GDM1 (cell line): Measurements from ENCODE around the gene ULK4.
"Not testable (repeated sequence)": the region's sequence is repeated elsewhere in the genome, so short reads cannot be mapped to it uniquely, and the experiment has no call there.

Experiments used
- DNase-seq: peaks from one replicate; lab custom pipeline; 2025; lab: John Stamatoyannopoulos, UW

The ULK4 gene

DNA sequence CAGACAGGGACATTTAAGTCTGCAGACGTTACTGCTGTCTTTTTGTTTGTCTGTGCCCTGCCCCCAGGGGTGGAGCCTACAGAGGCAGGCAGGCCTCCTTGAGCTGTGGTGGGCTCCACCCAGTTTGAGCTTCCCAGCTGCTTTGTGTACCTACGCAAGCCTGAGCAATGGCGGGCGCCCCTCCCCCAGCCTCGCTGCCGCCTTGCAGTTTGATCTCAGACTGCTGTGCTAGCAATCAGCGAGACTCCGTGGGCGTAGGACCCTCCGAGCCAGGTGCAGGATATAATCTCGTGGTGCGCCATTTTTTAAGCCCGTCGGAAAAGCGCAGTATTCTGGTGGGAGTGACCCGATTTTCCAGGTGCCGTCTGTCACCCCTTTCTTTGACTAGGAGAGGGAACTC, 314.2 kb downstream of the ULK4 start:
- not testable (repeated sequence) for DNase-seq

DNA sequence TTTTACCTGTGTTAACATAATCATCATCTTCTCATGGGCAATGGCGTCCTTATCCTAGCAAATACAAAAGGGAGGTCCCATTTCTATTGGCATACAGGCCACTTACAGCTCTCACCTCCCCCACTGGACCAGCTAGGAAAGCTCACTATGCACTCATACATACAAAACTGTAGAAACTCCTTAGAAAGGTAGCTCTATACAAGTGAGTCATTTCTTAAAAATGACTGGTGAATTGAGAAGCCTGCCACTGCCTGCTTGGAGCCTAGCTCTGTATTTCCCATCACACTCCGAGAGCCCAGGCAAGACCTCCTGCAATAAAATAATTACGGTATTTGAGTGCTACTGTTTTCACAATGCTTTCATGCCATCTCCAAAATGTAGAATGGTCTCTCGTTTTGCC, 321.8 kb downstream of the ULK4 start:
- no peak for DNase-seq

GRCh38 chr3:41638381-41638780, 323.5 kb downstream of the ULK4 start:
- no peak for DNase-seq

- no peak for DNase-seq
Observed at GRCh38 chr3:41632700-41633099, 329.2 kb downstream of the ULK4 start.

- no peak for DNase-seq
Observed at GRCh38 chr3:41630708-41631107, 331.2 kb downstream of the ULK4 start.

GRCh38 chr3:41629986-41630385, 331.9 kb downstream of the ULK4 start:
- no peak for DNase-seq

DNA sequence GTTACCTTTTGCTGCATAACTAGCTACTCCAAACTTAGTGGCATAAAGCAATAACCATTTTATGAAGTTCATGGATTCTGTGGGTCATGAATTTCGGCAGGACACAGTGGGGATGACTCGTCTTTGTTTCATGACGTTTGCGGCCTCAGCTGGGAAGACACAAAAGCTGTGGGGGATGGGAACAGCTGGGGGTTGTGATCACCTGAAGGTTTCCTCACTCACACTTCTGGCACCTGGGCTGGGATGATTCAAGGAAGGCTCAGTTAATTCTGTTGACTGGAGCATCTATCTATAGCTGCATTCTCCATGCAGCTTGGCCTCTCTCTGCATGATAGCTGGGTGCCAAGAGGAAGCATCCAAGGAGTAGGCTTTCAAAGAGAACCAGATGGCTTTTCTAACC, 332.8 kb downstream of the ULK4 start:
- no peak for DNase-seq

- DNase-seq, result no peak
Observed at GRCh38 chr3:41627477-41628087, 334.3 kb downstream of the ULK4 start.

GRCh38 chr3:41612853-41613252, 349.1 kb downstream of the ULK4 start:
- no peak for DNase-seq

DNA sequence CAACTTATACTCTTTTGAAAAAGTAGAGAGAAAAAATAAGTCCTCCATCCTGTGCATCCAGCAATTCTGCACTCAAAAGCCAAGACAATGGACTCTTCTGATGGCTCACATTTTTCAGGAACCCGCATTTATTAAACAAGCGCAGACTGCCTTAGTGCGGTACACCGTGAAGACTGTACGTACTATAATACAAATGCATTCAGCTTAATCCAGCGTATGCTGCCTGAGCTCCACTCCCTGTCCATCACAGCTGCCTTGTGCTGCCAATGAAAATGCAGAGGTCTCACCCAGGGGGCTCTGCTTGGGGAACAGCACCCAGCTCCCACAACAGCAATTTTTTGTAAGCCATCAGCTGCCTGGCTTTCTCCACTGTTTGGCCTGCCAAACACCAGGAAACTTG, 350.9 kb downstream of the ULK4 start:
- DNase-seq, result no peak

GRCh38 chr3:41608347-41608746, 353.6 kb downstream of the ULK4 start:
- DNase-seq, result no peak

- no peak for DNase-seq
Observed at GRCh38 chr3:41603807-41604206, 358.1 kb downstream of the ULK4 start.

- DNase-seq, result no peak
Observed at GRCh38 chr3:41602121-41602520, 359.8 kb downstream of the ULK4 start.

DNA sequence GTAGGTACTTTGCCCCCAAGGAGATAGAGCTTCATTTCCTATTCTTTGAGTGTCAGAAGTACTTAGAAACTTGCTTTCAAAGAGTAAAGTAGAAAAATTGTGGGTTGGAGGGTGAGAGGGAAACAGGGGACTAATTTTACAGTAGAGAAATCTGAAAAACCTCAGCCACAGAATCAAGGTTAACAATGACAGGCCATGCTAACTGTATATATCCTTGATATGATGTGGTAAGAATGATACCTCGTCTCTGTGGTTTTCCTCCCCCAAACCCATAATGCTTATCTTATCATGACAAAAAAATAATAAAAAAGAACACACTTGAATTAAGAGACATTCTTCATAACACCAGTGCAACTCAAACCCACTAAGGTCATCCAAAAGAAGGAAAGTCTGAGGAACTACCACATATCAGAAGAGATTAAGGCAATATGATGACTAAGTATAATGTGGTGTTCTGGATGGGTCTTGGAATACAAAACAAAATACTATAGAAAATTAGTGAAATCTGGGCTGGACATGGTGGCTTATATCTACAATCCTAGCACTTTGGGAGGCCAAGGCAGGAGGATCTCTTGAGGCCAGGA, 360.4 kb downstream of the ULK4 start:
- no peak for DNase-seq

GRCh38 chr3:41600616-41601015, 361.3 kb downstream of the ULK4 start:
- DNase-seq, result no peak

GRCh38 chr3:41599127-41599484, 362.8 kb downstream of the ULK4 start:
- no peak for DNase-seq

GRCh38 chr3:41598402-41599126, 363.3 kb downstream of the ULK4 start:
- DNase-seq, result no peak

DNA sequence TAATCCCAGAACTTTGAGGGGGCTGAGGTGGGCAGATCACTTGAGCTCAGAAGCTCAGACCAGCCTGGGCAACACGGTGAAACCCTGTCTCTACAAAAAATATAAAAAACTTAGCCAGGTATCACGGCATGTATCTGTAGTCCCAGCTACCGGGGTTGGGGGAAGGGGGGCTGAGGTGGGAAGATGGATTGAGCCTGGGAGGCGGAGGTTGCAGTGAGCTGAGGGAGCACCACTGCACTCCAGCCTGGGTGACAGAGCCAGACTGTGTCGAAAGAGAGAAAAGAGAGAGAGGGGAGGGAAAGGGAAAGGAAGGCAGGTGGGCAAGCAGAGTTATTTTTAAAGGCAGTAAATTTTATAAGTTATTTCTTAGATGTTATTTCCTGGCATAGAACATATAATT, 368.1 kb downstream of the ULK4 start:
- DNase-seq, result no peak

- no peak for DNase-seq
Observed at GRCh38 chr3:41592753-41593510, 369.0 kb downstream of the ULK4 start.

DNA sequence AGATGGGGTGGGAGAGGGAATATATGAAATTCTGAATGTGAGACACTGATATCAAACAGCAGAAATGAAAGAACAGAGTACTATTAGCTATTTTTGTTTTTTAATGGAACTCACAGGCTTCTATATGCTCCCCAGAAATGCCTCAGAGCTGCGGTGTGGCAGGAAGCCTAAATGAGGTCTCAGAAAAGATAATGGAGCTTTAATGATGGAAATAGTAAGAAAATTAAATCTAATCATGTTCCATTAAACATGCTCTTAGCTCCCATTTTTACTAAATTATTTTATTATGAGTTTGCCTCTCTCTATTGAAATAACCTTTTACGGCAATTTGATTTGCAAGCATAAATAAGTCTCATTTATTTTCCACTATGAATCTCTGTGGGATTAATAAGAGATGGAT, 378.9 kb downstream of the ULK4 start:
- no peak for DNase-seq

DNA sequence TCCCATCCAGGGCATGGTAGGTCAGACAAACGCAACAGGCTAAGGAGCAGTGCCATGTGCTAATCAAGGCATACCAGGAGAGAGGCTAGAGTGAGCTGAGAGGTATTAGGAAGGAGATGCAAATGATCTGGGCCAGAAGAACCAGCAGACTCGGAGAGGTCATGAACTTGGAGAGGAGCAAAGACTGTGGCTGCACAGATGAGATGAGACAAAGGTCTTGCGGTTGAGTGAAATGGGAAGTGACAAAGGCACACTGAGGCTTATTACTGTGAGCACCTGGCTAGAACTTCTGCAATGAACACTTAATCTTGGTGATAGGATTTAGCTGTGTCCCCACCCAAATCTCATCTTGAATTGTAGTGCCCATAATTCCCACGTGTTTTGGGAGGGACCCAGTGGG, 380.2 kb downstream of the ULK4 start:
- DNase-seq, result no peak

- no peak for DNase-seq
Observed at GRCh38 chr3:41580274-41580959, 381.5 kb downstream of the ULK4 start.
